HG03439 (cell line): Measurements from ENCODE around the gene PCIF1.

ENCODE experiments used
- ATAC-seq: cut with Tn5 transposase; IDR thresholded peaks from one replicate; pipeline ENCODE4 v1.9.1; 2021; ENCODE audit warnings: mild to moderate bottlenecking, moderate library complexity; ENCODE audit not compliant: unreplicated experiment

The PCIF1 gene

GRCh38 chr20:45964006-45964400 lies 29.5 kb downstream of the PCIF1 start:
- no peak for ATAC-seq

DNA sequence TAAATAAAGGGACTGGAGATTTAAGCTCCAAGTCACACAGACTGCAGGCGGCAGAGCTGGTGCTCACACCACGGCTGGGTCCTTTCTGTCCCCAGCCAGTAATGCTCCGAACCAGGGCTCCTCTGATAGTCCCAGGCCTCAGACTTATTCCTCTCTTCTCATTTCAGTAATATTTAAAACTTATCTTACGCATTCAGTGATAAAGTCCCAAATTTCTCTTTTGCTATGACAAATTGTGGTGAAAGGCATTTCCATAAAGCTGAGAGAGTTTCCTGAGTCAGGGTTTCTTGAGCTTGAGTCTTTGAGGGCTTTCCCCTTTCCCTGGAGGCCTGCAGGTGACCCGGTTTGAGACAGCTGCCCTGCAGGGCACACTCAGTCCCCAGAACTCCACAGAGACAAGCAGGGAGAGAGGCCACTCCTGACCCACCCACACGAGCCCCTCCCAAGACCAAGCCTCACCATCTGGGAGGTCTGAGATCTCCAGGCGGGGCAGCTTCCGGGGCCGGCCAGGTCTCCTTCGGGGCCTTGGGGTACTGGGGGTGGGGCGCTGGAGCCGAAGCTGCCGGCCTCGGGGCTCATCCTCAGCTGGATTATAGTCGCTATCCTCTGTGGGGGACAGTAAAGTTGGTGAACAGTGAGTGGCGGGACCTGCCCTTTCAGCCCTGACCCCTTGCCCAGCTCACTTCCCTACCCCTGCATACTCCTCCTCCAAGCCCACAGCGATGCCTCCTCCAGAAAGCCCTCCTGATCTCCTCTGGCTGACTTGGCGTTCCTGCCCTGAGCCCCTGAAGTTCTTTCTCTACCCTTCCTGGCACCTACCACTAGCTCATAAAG lies 30.9 kb downstream of the PCIF1 start:
- ATAC-seq: no peak

DNA sequence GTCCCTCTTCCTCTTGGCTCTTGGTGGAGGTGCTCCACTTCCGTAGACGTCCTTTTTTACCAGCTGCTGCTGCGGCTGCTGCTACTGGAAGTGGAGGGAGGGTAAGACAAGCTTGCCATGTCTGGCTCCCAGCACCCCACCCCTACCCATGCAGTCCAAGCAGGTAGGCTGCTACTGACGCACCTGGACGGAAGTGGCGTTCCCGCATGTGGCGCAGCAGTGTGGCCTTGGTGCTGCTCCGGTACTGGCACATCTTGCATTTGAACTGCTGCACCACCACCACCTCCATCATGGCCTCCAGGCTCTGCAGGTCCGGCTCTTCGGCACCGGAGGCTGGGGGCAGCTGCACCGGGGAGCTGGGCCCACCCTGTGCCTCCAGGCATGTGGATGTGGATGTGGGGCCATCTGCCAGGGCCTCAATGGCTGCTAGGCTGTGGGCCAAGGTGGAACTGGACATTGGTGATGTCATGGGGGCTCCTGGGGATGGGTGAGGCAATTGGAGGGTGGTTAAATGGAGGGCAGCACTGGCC lies 33.1 kb downstream of the PCIF1 start:
- no peak for ATAC-seq

DNA sequence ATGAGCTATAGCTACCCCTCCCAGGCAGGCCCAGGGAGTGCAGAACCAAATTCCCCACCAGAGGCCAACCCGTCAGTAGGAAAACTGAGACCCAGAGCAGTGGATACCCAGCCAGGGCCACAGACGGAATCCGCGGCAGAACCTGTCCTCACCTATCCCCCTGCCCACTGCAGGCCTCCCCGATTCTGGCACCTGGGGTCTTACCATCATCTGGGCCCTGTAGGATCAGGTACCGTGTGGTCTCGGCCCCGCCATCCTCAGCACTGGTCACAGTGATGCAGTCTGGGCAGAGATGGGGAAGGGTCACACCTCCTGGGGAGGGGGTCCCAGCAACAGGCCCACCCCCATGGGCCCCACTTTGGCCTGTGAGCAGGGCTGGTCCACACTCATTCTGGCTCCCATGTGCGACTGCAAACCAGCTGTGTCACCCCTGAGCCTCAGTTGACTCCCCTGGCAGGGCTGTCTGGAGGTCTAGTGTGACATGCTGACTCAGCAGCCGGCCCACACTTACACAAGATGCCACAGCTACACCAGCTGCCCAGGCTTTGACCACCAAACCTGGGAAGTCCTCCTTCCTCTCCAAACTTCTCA lies 33.7 kb downstream of the PCIF1 start:
- no peak for ATAC-seq

DNA sequence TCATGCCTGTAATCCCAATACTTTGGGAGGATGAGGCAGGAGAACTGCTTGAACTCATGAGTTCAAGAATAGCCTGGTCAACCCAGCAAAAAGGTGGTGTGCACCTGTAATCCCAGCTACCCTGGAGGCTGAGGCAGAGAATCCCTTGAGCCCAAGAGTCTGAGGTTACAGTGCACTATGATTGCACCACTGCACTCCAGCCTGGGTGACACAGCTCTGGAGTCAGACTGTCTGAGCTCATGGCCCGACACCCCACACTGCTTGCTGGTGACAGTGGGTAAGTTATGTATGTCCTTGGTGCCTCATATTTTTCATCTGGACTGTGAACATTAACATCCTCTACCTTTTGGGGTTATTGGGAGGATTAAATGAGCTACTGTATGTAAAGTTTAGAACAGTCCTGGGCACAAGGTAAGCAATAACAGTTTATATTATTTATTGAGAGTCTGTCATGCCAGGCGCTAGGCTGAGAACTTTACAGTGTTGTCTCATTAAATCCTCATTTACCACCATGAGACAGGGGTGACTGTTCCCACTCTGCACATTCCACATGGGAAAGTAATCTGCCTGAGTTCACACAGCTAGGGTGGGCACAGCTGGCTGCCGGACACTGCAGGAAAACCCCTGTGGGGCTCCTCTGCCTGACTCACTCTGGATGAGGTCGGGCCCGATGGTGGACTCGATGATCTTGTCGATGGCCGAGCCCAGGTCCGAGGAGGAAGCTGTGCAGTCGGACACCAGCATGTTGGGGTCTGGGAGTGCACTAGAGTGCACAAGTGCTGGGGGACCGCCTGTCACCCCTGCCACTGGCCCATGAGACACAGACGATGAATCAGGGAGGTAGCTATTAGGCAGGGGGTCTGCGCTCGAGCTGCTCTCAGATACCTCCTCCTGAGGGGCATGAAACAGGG lies 34.6 kb downstream of the PCIF1 start:
- no peak for ATAC-seq

- no peak for ATAC-seq
These were observed 35.5 kb downstream of the PCIF1 start for GRCh38 chr20:45969712-45970634.

GRCh38 chr20:45970646-45971424 lies 36.4 kb downstream of the PCIF1 start:
- ATAC-seq: peak; percentile 9

DNA sequence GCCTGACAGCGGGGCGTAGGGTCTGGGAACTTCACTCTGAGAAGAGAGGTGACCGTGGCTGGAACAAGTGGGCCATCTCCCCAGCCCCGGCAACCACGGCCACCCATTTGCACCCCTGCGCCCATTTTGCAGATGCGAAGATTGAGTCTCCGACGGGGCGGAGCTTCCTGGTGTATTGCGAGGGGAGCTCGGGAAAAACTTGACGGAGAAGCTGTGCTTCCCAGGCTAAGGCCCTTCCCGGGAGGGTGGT lies 36.9 kb downstream of the PCIF1 start:
- peak; percentile 29 for ATAC-seq

DNA sequence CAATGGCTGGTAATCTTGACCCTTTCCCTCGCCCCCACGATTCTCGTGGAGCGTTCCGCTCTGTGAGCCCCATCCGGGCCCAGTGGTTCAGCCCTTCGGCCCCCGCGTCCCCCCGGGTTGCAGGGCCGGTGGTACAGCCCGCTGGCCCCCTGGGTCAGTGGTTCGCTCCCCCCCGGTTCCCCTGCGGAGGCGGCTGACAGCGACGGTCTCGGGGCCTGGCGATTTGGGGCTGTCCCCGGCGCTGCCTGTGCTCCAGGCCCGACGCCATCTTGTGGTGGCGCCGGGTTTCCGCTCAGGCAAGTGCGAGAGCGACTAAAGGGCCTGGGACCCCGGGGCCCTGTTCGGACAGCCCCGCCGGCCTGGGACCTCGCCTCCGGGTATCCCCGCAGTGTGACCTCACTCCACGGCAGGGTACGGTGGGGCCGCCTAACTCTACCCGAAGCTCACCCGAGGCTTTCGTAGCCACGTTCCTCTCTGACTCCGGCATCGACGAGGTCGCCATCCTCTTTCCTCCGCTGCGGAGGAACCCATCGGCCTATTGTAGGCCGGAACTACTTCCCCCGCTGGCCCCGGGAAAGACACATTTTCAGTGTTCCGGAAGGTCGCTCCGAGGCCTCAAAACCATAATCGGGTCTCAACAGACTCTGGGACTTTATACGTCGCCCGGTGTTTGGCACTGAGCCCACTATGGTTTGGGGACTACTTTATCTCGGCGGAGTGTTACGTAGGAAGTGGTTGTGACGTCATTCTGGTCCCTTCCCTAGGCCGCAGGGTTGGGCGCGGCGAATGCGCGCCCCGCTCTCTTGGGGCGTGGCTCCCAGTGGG lies 37.4 kb downstream of the PCIF1 start, which contains the start of gene ZNF335:
ZNF335 (minus strand) TSS at position 529 of the 825 bp plus-strand sequence. CDS start 793 bp downstream, outside the sequence.
- peak; percentile 65 for ATAC-seq

GRCh38 chr20:45972500-45973183 lies 38.2 kb downstream of the PCIF1 start:
- ATAC-seq: no peak

DNA sequence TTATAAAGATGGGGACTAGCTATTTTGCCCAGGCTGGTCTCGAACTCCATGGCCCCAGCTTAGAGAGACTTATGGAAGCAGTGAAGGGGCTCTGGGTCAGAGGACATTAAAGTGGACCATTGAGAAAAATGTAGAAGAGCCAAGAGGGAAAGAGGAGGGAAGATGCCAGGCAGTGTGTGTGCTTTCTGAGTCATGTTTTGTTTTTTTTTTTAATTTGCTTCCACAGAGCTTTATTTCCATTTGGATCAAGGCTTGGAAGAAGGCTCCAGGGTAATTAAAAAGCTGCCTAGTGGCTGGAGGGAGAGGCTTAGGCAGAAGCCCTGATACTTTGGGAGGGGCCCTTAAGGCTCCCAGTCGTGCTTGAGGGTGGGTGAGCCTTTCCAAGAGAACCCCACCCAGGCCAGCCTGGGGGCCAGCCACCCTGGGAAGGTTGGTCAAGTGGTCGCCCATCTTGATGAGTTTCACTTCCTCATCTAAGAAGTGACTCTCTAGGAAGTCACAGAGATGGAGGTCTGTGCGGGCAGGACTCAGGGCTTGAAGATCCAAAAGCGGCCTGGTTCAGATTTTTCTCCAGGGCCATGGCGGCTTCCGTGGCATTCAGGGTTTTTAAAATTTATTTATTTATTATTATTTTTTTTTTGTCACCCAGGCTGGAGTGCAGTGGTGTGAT lies 40.5 kb downstream of the PCIF1 start:
- ATAC-seq: no peak

- ATAC-seq: no peak
These were observed 41.2 kb downstream of the PCIF1 start for GRCh38 chr20:45975686-45976085.

DNA sequence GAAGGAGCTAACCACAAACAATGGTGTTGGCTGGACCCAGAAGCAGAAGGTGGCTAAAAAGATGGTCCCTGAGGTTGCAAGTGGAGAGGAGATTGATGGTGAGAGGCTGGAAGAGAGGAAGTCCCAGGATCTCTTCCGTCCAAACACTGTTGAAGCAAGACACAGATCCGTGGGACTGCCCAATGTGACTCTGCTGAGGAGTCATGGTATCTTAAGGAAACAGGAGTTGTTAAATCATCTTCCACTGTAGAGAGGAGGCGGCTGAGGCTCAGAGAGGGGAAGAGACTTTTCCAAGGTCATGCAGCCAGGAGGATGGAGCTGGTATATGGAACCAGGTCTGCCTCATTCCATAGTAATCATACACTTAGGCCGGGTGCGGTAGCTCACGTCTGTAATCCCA lies 41.6 kb downstream of the PCIF1 start:
- no peak for ATAC-seq

DNA sequence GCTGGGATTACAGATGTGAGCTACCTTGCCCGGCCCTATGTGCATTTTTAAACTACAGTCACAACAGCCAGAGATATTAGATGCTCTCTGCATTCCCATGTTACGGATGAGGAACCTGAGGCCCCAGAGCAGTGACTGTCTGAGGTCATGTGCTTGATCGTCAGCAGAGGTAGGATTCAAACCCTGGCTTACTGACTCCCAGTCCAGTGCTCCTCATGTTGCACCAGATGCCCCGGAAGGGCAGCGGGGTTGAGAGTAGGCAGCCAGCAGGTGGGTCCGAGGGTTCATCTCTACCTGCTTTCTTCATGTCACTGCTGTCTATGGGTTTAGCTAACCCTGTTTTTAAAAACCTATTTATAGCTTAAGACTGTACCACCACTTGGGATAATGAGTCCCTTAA lies 46.8 kb downstream of the PCIF1 start:
- ATAC-seq: no peak

- ATAC-seq: no peak
These were observed 48.8 kb downstream of the PCIF1 start for GRCh38 chr20:45983279-45983743.

DNA sequence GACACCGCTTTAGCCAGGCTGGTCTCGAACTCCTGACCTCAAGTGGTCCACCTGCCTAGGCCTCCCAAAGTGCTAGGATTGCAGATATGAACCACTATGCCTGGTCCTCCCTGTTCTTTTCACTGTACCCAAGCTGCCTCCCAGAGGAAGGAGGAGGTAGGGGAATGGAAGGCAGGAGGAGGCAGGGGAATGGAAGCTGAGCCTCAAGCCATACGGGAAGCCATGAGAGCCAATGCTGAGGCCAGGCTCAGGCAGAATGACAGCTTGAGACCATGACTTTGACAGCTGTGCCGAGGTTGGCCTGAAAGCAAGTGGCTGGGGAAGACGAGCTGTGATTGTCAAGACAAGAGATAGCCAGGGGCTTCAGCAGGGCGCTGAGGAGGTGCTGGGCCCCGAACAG lies 51.1 kb downstream of the PCIF1 start:
- no peak for ATAC-seq

GRCh38 chr20:45987108-45987780 lies 52.8 kb downstream of the PCIF1 start:
- no peak for ATAC-seq
